NT2/D1 (cell line): ENCODE data around the gene CTDP1.

Source experiments
- SUZ12 ChIP-seq: IDR thresholded peaks from 2 replicates; pipeline ENCODE4 v1.6.1; 2011; ENCODE audit not compliant: insufficient read length, insufficient read depth; ENCODE audit errors: extremely low read depth
- YY1 ChIP-seq: IDR thresholded peaks from 2 replicates; pipeline ENCODE4 v1.6.1; 2011; ENCODE audit not compliant: insufficient read length, insufficient read depth
- ZNF274 ChIP-seq: IDR thresholded peaks from 2 replicates; pipeline ENCODE4 v1.6.1; 2011; ENCODE audit warnings: mild to moderate bottlenecking, low read depth, low read length

- TF ChIP-seq ZNF274: no peak
- no peak for TF ChIP-seq YY1
- no peak for TF ChIP-seq SUZ12
These were observed 62.5 kb downstream of the CTDP1 start for GRCh38 chr18:79742076-79742475.
